ENCODE data around the gene VOPP1. TPM values are rescaled to one million over a fixed set of nuclear protein-coding genes. Genes with fewer than 3 reads are reported as not detected.

Gene VOPP1
- total RNA-seq, 1 experiment from 2014 or later = 63.9 TPM

DNA sequence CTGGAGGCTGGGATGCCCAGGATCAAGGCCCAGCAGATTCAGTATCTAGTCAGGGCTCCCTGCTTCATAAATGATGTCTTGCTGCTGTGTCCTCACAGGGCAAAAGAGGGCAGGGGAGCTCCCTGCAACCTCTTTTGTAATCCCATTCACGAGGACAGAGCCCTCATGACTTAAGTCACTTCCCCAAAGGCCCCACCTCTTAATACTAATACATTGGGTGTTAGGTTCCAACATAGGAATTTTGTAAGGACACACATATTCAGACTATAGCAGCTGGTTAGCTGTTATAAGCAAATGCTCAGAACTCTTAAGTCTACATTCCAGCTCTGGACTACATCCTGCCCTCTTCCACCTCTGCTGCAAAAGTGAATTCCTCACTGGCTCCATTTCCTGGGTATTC, 63.0 kb downstream of the VOPP1 start (continued):
- TF ChIP-seq SMAD3 (CRISPR knock-in tag; IDR thresholded peaks at IDR 0.05; ENCODE audit: borderline replicate concordance) (no peak), E2F5 (CRISPR knock-in tag; IDR thresholded peaks at IDR 0.05) (no peak), CTCF (IDR thresholded peaks at IDR 0.05) (no peak), NFYB (CRISPR knock-in tag; conservative IDR thresholded peaks at IDR 0.05; ENCODE audit: low read depth) (no peak)

DNA sequence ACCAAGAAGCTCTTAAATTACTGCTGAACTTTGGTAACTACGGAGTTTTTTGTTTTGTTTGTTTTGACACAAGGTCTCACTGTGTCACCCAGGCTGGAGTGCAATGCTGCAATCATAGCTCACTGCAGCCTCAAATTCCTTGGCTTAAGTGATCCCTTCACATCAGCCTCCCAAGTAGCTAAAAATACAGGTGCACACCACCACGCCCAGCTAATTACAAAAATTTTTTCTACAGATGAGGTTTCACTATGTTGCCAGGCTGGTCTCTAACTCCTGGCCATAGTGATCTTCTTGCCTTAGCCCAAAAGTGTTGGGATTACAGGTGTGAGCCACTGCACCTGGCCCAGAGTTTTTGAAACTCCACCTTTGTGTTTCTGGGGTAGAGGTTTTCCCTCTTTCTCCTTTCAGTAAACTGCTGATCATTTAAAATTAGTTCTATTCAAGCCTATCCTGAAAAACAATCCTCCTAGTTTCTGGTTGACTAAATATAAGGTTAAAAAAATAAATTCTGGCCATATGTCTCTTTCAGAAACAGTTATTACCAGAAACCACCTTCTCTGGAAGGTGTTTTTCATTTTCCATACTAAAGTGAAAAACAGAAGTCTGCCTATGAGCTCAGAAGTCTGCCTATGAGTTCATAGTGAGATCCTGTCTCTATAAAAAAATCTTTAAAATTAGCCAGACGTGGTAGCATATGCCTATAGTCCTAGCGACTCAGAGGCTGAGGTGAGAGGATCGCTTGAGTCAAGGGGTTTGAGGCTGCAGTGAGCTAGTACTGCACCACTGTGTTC, 63.9 kb downstream of the VOPP1 start:
- Mint-ChIP-seq H3K4me1 (peaks cover 63% of the 10 kb centered on the region), H3K36me3 (peaks cover 5% of the 10 kb centered on the region), H3K27ac (no peak overlapping the region), H3K4me3 (no peak overlapping the region), H3K27me3 (ENCODE audit: low read depth) (no peaks in the 10 kb centered on the region), H3K9me3 (no peaks in the 10 kb centered on the region)
- TF ChIP-seq JUN (CRISPR knock-in tag; IDR thresholded peaks at IDR 0.05) (no peak), ZNF138 (CRISPR knock-in tag; conservative IDR thresholded peaks at IDR 0.05) (no peak), TP53 (CRISPR knock-in tag; IDR thresholded peaks at IDR 0.05) (no peak), KAT7 (CRISPR knock-in tag; IDR thresholded peaks at IDR 0.05; ENCODE audit: borderline replicate concordance) (no peak), USF1 (CRISPR knock-in tag; IDR thresholded peaks at IDR 0.05) (no peak), IRF2 (CRISPR knock-in tag; IDR thresholded peaks at IDR 0.05; ENCODE audit: borderline replicate concordance, low read depth) (no peak), AFF4 (CRISPR knock-in tag; IDR thresholded peaks at IDR 0.05; ENCODE audit: borderline replicate concordance) (no peak), ZNF396 (CRISPR knock-in tag; IDR thresholded peaks at IDR 0.05; ENCODE audit: borderline replicate concordance) (no peak), CBFB (CRISPR knock-in tag; IDR thresholded peaks at IDR 0.05; ENCODE audit: low read depth) (no peak), ZNF423 (CRISPR knock-in tag; IDR thresholded peaks at IDR 0.05) (no peak)
- DNase-seq (ENCODE audit: low spot score) (no peak), ATAC-seq (no peak)
- ChIA-PET POLR2A (no interaction called here), CTCF (no interaction called here)

- Mint-ChIP-seq H3K36me3 (peaks cover 5% of the 10 kb centered on the region), H3K27ac (no peak overlapping the region; the same call in 1 of the 2 replicates), H3K9me3 (no peaks in the 10 kb centered on the region), H3K4me1 (peaks cover 61% of the 10 kb centered on the region), H3K27me3 (ENCODE audit: low read depth) (no peaks in the 10 kb centered on the region), H3K4me3 (no peak overlapping the region)
- no peak for DNase-seq (ENCODE audit: low spot score)
- ATAC-seq = no peak
- POLR2A ChIA-PET = no interaction called here
- CTCF ChIA-PET = no interaction called here
- no peak for TF ChIP-seq ZNF232 (CRISPR knock-in tag; IDR thresholded peaks at IDR 0.05)
- TF ChIP-seq CDX4 (CRISPR knock-in tag; IDR thresholded peaks at IDR 0.05; ENCODE audit: borderline replicate concordance) = no peak
- TF ChIP-seq, protein P1, sequence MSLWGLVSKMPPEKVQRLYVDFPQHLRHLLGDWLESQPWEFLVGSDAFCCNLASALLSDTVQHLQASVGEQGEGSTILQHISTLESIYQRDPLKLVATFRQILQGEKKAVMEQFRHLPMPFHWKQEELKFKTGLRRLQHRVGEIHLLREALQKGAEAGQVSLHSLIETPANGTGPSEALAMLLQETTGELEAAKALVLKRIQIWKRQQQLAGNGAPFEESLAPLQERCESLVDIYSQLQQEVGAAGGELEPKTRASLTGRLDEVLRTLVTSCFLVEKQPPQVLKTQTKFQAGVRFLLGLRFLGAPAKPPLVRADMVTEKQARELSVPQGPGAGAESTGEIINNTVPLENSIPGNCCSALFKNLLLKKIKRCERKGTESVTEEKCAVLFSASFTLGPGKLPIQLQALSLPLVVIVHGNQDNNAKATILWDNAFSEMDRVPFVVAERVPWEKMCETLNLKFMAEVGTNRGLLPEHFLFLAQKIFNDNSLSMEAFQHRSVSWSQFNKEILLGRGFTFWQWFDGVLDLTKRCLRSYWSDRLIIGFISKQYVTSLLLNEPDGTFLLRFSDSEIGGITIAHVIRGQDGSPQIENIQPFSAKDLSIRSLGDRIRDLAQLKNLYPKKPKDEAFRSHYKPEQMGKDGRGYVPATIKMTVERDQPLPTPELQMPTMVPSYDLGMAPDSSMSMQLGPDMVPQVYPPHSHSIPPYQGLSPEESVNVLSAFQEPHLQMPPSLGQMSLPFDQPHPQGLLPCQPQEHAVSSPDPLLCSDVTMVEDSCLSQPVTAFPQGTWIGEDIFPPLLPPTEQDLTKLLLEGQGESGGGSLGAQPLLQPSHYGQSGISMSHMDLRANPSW (CRISPR knock-in tag; conservative IDR thresholded peaks at IDR 0.05; ENCODE audit: low read depth) = no peak
- TF ChIP-seq FOXK1 (CRISPR knock-in tag; IDR thresholded peaks at IDR 0.05) = no peak
- TF ChIP-seq CBFB (CRISPR knock-in tag; IDR thresholded peaks at IDR 0.05; ENCODE audit: low read depth) = no peak
- TF ChIP-seq E2F5 (CRISPR knock-in tag; IDR thresholded peaks at IDR 0.05) = no peak
- TF ChIP-seq SMAD4 (CRISPR knock-in tag; IDR thresholded peaks at IDR 0.05) = no peak
Observed at GRCh38 chr7:55507743-55508142, 64.6 kb downstream of the VOPP1 start.

All from WTC11 (cell line).